ENCODE data around the gene TUBA1B.

DNA sequence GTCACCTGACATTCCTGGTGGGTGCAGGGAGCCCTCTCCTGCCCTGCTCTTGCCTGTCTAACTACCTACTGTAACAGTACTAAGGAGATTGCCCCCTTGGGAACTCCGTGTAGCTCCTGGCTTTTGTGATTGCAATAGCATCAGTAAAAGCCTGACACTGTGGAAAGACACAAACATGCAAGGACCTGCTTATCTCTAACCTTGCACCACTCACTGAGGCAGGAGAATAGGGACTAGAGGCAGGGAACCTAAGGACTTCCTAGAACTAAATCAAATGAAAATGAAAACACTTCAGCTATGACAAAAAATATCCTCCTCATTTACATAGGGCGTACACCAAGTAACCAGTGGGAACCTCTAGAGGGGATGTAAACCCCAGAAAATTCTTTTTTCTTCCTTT, 29.2 kb upstream of the TUBA1B start:
- TF ChIP-seq, protein P1, sequence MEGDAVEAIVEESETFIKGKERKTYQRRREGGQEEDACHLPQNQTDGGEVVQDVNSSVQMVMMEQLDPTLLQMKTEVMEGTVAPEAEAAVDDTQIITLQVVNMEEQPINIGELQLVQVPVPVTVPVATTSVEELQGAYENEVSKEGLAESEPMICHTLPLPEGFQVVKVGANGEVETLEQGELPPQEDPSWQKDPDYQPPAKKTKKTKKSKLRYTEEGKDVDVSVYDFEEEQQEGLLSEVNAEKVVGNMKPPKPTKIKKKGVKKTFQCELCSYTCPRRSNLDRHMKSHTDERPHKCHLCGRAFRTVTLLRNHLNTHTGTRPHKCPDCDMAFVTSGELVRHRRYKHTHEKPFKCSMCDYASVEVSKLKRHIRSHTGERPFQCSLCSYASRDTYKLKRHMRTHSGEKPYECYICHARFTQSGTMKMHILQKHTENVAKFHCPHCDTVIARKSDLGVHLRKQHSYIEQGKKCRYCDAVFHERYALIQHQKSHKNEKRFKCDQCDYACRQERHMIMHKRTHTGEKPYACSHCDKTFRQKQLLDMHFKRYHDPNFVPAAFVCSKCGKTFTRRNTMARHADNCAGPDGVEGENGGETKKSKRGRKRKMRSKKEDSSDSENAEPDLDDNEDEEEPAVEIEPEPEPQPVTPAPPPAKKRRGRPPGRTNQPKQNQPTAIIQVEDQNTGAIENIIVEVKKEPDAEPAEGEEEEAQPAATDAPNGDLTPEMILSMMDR (IDR thresholded peaks at IDR 0.05; ENCODE audit: insufficient read depth, low read length, poor library complexity, severe bottlenecking) = no peak
- no peak for TF ChIP-seq EZH2phosphoT487 (conservative IDR thresholded peaks at IDR 0.05; ENCODE audit: low read length)

Measured in SU-DHL-6 (cell line).